SW 1271 (cell line): ENCODE measurements around the gene MTARC2.

ENCODE experiments used
- DNase-seq, 2 experiments: peaks; one replicate each; lab custom pipeline; 2025; lab: John Stamatoyannopoulos, UW

Gene MTARC2

GRCh38 chr1:220827445-220828178 lies 79.5 kb downstream of the MTARC2 start:
- DNase-seq, result no peak

- DNase-seq, result no peak
Measured at GRCh38 chr1:220828179-220828490, 80.0 kb downstream of the MTARC2 start.

- DNase-seq, result no peak
Measured at GRCh38 chr1:220828950-220829586, 80.9 kb downstream of the MTARC2 start.

- no peak for DNase-seq
Measured at GRCh38 chr1:220833436-220833835, 85.3 kb downstream of the MTARC2 start.
